NB4 (cell line): ENCODE measurements around the gene LRBA.

Source experiments
- CTCF ChIP-seq: IDR thresholded peaks from one replicate; pipeline ENCODE4 v1.5.1; 2012; ENCODE audit warnings: low read depth, low read length
- POLR2A ChIP-seq: IDR thresholded peaks from 2 replicates; pipeline ENCODE4 v1.6.1; 2011; ENCODE audit warnings: mild to moderate bottlenecking; ENCODE audit not compliant: insufficient read length; ENCODE audit errors: extremely low read depth

- no peak for TF ChIP-seq CTCF
- TF ChIP-seq POLR2A = no peak
Observed at GRCh38 chr4:151035328-151035727, 20.2 kb upstream of the LRBA start.
